HG03064 (cell line): ENCODE measurements around the gene CD59.
"Not testable (repeated sequence)": the region's sequence is repeated elsewhere in the genome, so short reads cannot be mapped to it uniquely, and the experiment has no call there.

Experiments
- ATAC-seq: cut with Tn5 transposase; IDR thresholded peaks from one replicate; pipeline ENCODE4 v1.9.1; 2021; ENCODE audit warnings: low read depth; ENCODE audit not compliant: unreplicated experiment

CD59 gene

DNA sequence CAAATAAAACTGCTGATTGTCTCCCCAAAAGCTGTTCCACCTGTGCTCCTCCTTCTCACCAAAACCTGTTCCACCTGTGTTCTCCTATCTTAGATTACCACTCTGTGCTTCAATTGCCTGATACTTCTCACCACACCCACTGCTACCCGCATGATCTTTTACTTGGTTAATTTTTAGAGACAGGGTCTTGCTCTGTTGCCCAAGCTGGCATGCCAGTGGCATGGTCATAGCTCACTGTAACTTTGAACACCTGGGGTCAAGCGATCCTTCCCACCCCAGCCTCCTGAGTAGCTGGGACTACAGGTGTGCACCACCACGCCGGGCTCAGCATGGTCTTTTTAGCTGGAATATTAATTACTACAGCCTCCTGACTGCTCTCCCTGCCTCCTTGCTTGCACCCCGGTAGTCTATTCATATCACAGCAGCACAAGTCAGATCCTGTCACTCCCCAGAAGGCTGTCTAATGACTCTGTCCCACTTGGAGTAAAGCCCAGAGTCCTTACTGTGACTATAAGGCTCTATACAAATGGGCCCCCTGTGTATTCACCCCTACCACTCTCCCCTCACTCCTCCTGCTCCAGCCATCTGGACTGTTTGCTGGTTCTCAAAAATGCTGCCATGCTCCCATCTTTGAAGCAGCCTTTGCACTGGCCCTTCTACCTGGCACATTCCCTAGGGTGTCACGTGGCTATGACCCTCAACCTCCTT is 39.1 kb downstream of the CD59 start:
- ATAC-seq, result no peak

DNA sequence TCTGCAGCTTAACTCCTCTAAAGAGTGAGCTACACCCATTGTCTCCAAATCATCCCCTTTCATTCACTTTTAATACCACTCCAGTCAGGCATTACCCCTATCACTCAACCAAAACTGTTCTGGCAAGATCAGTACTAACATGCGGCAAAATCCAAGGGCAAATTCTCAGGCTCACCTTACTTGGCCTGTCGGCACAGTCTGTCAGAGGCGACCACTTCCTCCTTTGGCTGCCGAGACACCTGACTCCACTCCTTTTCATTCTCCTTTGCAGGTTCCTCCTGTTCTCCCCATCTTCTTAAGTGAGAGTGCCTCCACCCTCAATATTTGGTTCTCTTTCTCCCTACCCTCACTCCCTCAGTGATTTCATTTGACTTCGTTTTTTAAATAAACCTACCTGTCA is 39.8 kb downstream of the CD59 start:
- no peak for ATAC-seq

DNA sequence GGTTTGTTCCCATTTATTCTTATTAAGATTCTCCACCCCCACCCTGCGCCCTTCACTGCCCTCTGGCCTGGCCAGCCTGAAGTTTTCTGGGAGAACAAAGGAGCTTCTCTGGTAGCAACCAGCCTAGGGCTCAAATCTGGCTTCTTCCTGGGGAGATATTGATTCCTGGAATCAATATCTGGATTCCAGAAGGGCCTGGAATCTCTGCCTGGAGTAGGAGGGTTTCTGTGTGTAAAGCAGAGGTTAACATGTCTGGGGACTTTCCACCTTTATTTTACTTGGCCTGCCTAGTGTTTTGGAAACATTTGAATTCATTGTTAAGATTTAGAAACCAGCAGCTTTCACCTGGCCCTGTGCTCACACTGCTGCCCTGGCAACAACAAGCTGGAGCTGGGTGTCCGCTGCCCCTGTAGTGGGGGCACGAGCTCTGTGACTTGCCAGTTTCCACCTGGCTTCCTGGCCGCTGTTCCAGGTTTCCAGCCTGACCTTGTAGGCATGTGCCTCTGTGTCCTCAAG is 41.1 kb downstream of the CD59 start:
- ATAC-seq, result no peak

DNA sequence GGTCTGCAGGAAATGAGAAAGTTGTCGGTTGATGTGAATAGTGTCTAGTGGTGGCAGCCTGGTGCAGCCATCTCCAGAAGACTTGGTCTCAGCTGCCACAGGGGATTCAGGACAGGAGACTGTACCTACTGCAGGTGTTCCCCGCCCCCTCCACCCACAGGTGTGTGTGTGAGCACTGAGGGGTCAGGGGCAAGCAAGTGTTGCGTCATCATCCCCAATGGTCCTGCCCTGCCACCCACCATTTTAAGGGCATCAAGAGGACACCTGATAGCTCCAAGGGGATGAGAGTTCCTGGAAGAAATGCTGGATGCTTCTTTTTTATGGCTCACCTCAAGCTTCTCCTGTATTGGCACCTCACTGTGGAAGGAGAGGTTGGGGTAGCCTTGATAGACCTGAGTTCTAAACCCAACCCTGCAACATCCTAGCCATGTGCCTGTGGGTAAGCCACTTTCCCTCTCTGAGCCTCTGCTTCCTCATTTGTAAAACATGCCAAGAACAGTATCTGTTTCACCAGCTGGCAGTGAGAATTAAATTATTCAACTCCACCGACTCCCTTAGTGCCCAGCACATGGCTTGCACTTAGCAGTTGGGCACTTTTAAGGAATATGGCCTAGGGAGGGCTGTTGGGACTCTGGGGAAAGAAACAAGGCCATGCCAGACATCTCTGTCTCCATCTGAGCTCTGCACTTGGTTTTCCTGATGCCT is 41.7 kb downstream of the CD59 start:
- no peak for ATAC-seq

- no peak for ATAC-seq
Observed at GRCh38 chr11:33692541-33692940, 43.7 kb downstream of the CD59 start.

DNA sequence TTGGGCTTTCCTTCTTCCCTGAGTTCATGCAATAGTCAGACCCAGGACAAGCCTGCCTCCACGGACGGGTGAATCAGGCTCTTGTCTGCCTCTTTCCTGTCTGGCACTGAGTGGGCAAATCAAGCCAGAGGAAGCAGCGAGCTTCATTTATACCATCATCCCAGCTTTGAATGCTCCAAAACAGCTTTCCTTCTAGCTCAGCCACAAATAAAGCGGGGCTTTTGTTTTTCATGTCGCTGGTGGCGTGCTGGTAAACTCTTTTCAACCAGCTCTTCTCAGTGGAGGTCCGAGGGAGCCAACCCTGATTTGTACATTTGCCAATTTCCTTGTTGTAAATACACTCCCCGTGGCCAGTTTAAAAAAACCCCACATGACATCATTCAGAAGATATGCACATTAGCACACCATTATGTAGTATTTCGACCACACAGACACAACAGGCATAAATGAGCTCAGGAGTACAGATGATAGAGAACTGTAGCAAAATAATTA is 44.2 kb downstream of the CD59 start:
- no peak for ATAC-seq

- no peak for ATAC-seq
Observed at GRCh38 chr11:33691066-33691864, 45.0 kb downstream of the CD59 start.

- ATAC-seq, result no peak
Observed at GRCh38 chr11:33690290-33691065, 45.7 kb downstream of the CD59 start.

GRCh38 chr11:33689501-33689900 is 46.7 kb downstream of the CD59 start:
- no peak for ATAC-seq

DNA sequence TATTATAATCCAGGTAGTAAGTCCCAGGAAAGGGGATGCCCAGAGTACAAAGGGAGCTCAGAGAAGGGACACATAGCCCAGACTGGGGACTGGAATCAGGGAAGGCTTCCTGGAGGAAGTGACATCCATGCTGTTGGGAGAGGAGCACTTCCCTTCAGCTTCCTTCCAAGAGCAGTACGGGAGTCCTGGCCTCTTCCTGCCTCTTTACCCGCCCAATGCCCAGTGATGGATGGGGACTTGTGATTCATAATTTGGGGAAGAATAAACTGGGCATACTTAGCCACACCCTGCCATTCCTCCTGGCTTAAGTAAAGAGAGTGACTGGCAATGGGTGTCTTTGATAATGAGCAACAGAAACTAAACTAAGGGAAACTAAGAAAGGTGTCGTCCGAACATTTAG is 47.1 kb downstream of the CD59 start:
- ATAC-seq, result no peak

DNA sequence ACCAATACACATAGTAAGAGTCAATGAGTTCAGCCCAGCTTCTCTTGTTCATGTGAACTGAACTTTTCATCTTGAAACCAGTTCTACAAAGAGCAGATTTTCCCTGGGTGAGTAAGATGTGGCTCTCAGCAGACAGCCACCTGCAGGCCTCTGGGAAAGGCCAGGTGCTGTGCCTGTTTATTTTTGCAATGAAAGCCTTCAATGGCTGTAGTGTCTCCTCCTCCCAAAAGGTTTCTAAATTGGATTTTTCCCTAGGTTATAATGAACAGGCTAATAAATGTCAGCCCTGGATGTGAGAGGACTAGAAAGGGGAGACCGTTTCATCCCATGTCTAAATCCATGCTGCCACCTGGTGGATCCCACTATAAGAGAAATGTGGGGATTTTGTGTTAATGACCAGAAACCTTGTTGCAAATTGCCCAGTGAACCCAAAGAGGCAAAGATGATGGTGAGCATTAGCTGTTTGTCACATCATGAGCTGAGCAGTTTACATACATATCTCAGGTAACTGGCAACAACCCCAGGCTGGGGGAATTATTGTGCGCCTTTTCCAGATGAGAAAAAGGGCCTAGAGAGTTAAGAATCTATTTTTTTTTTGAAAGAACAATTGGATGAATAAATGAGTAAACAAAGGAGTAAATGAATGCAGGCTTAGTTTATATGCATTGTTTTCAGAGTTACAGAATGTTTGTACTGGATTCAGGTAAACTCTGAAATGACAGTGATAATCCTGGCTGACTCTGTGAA is 48.3 kb downstream of the CD59 start:
- ATAC-seq, result no peak

GRCh38 chr11:33685082-33685481 is 51.1 kb downstream of the CD59 start:
- ATAC-seq, result no peak

DNA sequence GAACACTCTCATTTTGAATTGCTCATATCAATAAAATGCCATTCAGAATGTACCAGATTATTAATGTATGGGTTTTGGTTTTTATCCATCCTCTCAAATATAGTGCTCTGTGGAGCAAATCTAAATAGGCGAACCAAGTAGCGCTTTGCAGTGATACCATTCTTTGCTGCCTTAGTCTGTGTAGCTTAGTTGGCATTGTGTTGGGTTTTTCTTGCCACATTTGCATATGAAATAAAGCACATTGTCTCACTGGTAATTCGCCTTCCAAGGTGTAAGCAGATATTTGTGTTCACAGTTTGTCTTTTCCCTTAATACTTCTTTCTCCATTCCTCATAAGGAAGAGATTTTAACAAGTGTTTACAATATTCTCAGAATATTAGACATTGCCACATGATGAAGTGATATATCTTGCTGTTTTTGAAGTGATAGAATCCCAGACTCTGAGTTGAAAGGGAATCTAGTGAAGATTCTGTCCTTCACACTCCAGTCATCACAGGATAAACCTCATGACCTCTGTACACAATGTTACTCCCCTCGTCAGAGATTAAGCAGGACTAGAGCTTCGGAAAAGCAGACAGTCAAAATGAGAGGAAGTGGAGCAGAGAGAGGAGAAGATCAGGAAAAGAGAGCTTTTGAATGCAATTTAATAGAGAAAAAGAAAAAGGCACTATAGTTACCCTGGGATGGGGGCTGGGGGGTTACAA is 52.1 kb downstream of the CD59 start:
- no peak for ATAC-seq

GRCh38 chr11:33682446-33682845 is 53.8 kb downstream of the CD59 start:
- no peak for ATAC-seq

DNA sequence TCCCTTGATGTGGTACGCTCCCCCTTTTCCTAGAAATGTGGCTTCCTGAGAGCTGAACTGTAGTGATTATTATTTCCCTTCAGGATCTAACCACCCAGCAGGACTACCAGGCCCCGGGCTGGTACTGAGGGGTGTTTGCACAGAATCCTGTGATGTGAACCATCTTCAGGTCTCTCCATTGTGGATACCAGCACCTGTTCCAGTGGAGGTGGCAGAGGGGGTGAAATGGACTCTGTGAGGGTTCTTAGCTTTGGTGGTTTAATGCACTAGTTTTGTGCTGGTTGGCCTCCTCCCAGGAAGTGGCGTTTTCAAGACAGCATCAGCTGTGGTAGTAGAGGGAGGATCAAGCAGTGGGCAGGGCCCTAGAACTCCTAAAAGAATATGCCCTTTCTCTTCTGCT is 54.2 kb downstream of the CD59 start:
- no peak for ATAC-seq

- not testable (repeated sequence) for ATAC-seq
Observed at GRCh38 chr11:33678616-33679015, 57.6 kb downstream of the CD59 start.

- ATAC-seq, result no peak
Observed at GRCh38 chr11:33674035-33674814, 62.0 kb downstream of the CD59 start.

- ATAC-seq, result no peak
Observed at GRCh38 chr11:33672273-33672672, 64.0 kb downstream of the CD59 start.
